Trophoblast cell (in vitro differentiated cells and primary cell): ENCODE results near the gene TARM1.

Experiments used
- DNase-seq, 2 donors: peaks; one replicate each; pipeline ENCODE4 v3.0.0-alpha.2; 2016
- H2AFZ ChIP-seq: 2 replicates; pipeline ENCODE4 v1.6.1; 2013; ENCODE audit warnings: low read length, moderate library complexity, mild to moderate bottlenecking; ENCODE audit not compliant: insufficient read depth, poor library complexity
- H2AK5ac ChIP-seq: 2 replicates; pipeline ENCODE4 v1.6.1; 2013; ENCODE audit warnings: mild to moderate bottlenecking, low read length
- H2BK120ac ChIP-seq: 2 replicates; pipeline ENCODE4 v1.6.1; 2013; ENCODE audit warnings: low read length, mild to moderate bottlenecking, moderate library complexity; ENCODE audit not compliant: insufficient read depth, poor library complexity
- H2BK12ac ChIP-seq: 2 replicates; pipeline ENCODE4 v1.6.1; 2013; ENCODE audit warnings: mild to moderate bottlenecking, low read length, moderate library complexity
- H2BK5ac ChIP-seq: 2 replicates; pipeline ENCODE4 v1.6.1; 2013; ENCODE audit warnings: low read length, low read depth, moderate library complexity, mild to moderate bottlenecking; ENCODE audit not compliant: poor library complexity
- H3K14ac ChIP-seq: 2 replicates; pipeline ENCODE4 v1.6.1; 2013; ENCODE audit warnings: mild to moderate bottlenecking, low read length
- H3K18ac ChIP-seq: 2 replicates; pipeline ENCODE4 v1.6.1; 2013; ENCODE audit warnings: mild to moderate bottlenecking, low read length
- H3K23ac ChIP-seq: 2 replicates; pipeline ENCODE4 v1.6.1; 2013; ENCODE audit warnings: low read length
- H3K27ac ChIP-seq: 2 replicates; pipeline ENCODE4 v1.5.1; 2013; ENCODE audit warnings: low read depth, mild to moderate bottlenecking, inconsistent platforms, low read length, moderate library complexity
- H3K27me3 ChIP-seq: 2 replicates; pipeline ENCODE4 v1.6.1; 2013; ENCODE audit warnings: inconsistent platforms, mild to moderate bottlenecking, low read length, moderate library complexity; ENCODE audit not compliant: insufficient read depth
- H3K36me3 ChIP-seq, 2 experiments: 1 replicate in 1 of 2; 2 replicates in 1 of 2; pipeline ENCODE4 v1.6.1; 2013; ENCODE audit warnings: low read length in 2 of 2, mild to moderate bottlenecking in 2 of 2, moderate library complexity in 1 of 2; ENCODE audit not compliant: insufficient read depth in 2 of 2, control insufficient read depth in 1 of 2
- H3K4ac ChIP-seq: 2 replicates; pipeline ENCODE4 v1.6.1; 2013; ENCODE audit warnings: low read depth, mild to moderate bottlenecking, low read length, moderate library complexity
- H3K4me1 ChIP-seq, 2 experiments: 1 replicate in 1 of 2; 2 replicates in 1 of 2; pipeline ENCODE4 v1.6.1; 2013; ENCODE audit warnings: low read length in 2 of 2, mild to moderate bottlenecking in 2 of 2, moderate library complexity in 1 of 2; ENCODE audit not compliant: insufficient read depth in 2 of 2, control insufficient read depth in 1 of 2
- H3K4me2 ChIP-seq: 2 replicates; pipeline ENCODE4 v1.6.1; 2013; ENCODE audit warnings: inconsistent platforms, mild to moderate bottlenecking, low read length, moderate library complexity
- H3K4me3 ChIP-seq: 2 replicates; pipeline ENCODE4 v1.5.1; 2013; ENCODE audit warnings: mild to moderate bottlenecking, low read depth, low read length, inconsistent platforms
- H3K79me1 ChIP-seq: one replicate; pipeline ENCODE4 v1.6.1; 2013; ENCODE audit warnings: low read length
- H3K79me2 ChIP-seq: 2 replicates; pipeline ENCODE4 v1.6.1; 2013; ENCODE audit warnings: low read length, mild to moderate bottlenecking; ENCODE audit not compliant: control insufficient read depth, insufficient read depth, poor library complexity
- H3K9ac ChIP-seq: 2 replicates; pipeline ENCODE4 v1.6.1; 2013; ENCODE audit warnings: mild to moderate bottlenecking, low read length
- H3K9me3 ChIP-seq: 2 replicates; pipeline ENCODE4 v1.6.1; 2013; ENCODE audit warnings: low read depth, mild to moderate bottlenecking, control low read depth, inconsistent platforms, low read length; ENCODE audit not compliant: insufficient read depth
- H4K12ac ChIP-seq: 2 replicates; pipeline ENCODE4 v1.6.1; 2013; ENCODE audit warnings: low read depth, mild to moderate bottlenecking, low read length, moderate library complexity
- H4K8ac ChIP-seq: 2 replicates; pipeline ENCODE4 v1.6.1; 2013; ENCODE audit warnings: low read depth, mild to moderate bottlenecking, low read length, moderate library complexity
- H4K91ac ChIP-seq: one replicate; pipeline ENCODE4 v1.6.1; 2013; ENCODE audit warnings: low read depth, mild to moderate bottlenecking, low read length, moderate library complexity
- WGBS: extraction: QIAGEN DNeasy Blood & Tissue Kit; methylation state at CpG from one replicate; pipeline ENCODE4 v1.1.7; 2013; ENCODE audit warnings: missing lambda C conversion rate; ENCODE audit not compliant: insufficient read length, insufficient coverage; ENCODE audit errors: extremely low coverage; 5-methylcytosine and 5-hydroxymethylcytosine counted together

Gene TARM1

DNA sequence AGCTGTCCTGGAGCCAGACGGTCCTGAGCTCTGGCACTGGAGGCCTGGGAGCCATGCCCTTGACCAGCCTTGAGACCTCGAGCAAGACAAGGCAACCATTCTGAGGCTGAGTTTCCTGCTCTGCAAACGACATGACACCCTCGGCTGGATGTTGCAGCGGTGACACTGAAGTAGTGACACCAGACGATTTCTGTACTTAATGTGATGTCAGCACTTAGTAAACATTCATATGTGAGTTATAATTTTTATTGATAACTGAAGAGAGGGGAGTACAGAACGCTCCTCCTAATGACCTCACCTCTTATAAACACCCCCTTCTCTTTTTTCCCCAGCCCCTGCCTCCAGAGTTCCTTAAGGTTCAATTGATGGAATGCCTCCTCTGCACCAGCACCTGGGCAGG, 27.3 kb upstream of the TARM1 start:
- Histone ChIP-seq H3K79me2 (no peaks in the 10 kb centered on the region), H3K4ac (no peak overlapping the region), H3K27ac (no peak overlapping the region), H2BK120ac (no peak overlapping the region), H3K27me3 (no peaks in the 10 kb centered on the region), H2BK5ac (no peak overlapping the region), H2BK12ac (no peak overlapping the region), H3K36me3 (peaks cover 56 to 61% of the 10 kb centered on the region in 2 experiments), H3K9ac (no peak overlapping the region), H2AK5ac (no peak overlapping the region), H4K12ac (no peak overlapping the region), H3K4me1 (peaks cover 0 to 2% of the 10 kb centered on the region in 2 experiments), H3K23ac (no peak overlapping the region), H3K18ac (no peak overlapping the region), H3K9me3 (no peaks in the 10 kb centered on the region), H4K91ac (no peak overlapping the region), H3K14ac (no peak overlapping the region), H3K4me3 (no peak overlapping the region), H4K8ac (no peak overlapping the region), H2AFZ (no peak overlapping the region), H3K79me1 (no peaks in the 10 kb centered on the region), H3K4me2 (no peak overlapping the region)
- no CpG with 5 or more reads among the region's 7 CpGs for WGBS
- DNase-seq, result no peak

DNA sequence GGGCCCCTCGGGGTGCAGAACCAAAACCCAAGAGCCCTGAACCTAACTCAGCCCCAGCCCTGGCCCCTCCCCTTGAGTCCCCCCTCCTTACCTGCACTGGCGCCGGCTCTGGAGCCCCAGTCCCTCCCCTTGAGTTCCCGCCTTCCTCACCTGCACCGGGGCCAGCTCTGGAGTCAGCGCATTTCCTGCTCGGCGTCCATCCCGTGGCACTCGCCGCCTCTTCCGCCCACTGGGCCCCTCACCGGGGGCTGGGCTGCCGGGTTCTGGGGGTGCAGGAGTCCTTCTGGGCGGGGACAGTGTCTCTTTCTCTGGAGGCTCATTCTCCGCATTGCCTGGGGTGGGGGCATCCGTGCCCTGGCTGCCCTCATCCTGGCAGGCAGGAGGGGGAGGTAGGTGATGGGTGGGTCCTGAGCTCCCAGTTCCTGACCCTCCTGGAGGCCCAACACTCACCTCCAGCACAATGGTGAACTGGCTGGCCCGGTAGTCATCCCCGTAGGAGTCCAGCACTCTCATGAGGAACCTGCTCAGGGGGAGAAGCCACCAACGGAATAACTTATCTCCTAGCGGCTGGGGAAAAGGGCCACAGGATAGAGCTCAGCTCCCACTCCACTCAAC, 26.8 kb upstream of the TARM1 start:
- no peak overlapping the region for H3K4ac ChIP-seq
- no peaks in the 10 kb centered on the region for H3K27me3 ChIP-seq
- peaks cover 2% of the 10 kb centered on the region for H3K79me1 ChIP-seq
- no peak for DNase-seq
- H3K4me3 ChIP-seq, result no peak overlapping the region
- no peak overlapping the region for H3K27ac ChIP-seq
- no peak overlapping the region for H4K8ac ChIP-seq
- no peak overlapping the region for H2AK5ac ChIP-seq
- H3K36me3 ChIP-seq, result peaks cover 56% of the 10 kb centered on the region in 2 experiments
- WGBS, result no CpG with 5 or more reads among the region's 21 CpGs
- H3K18ac ChIP-seq, result no peak overlapping the region
- H3K79me2 ChIP-seq, result peaks cover 2% of the 10 kb centered on the region
- no peak overlapping the region for H3K9ac ChIP-seq
- peaks cover 0 to 4% of the 10 kb centered on the region in 2 experiments for H3K4me1 ChIP-seq
- no peak overlapping the region for H3K14ac ChIP-seq
- H2BK120ac ChIP-seq, result no peak overlapping the region
- H3K4me2 ChIP-seq, result no peak overlapping the region
- no peak overlapping the region for H2BK12ac ChIP-seq
- no peak overlapping the region for H4K12ac ChIP-seq
- H2BK5ac ChIP-seq, result no peak overlapping the region
- H4K91ac ChIP-seq, result no peak overlapping the region
- no peak overlapping the region for H2AFZ ChIP-seq
- H3K9me3 ChIP-seq, result no peaks in the 10 kb centered on the region
- no peak overlapping the region for H3K23ac ChIP-seq

DNA sequence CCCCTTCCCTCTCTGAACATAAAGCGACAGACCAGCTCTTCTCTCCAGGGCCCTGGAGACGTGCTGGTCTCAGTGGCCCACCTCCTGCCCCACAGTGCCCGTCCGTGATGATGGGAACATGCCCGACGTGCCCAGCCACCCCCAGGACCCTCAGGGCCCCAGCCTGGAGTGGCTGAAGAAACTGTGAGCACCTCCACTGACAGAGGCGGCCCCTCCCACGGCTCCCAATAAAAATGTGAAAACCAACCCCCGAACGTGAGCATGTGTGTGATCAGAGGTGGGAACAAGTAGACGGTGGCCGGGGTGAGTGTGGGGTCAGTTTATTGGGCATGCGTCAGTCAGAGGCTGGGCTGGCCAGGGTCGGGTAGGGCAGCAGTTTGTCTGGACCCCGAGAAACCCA, 25.6 kb upstream of the TARM1 start:
- Histone ChIP-seq H3K9ac (no peak overlapping the region), H3K4me1 (peaks cover 0 to 7% of the 10 kb centered on the region in 2 experiments), H3K4ac (no peak overlapping the region), H2BK120ac (no peak overlapping the region), H3K36me3 (peaks cover 54 to 56% of the 10 kb centered on the region in 2 experiments), H3K79me2 (peaks cover 5% of the 10 kb centered on the region), H3K14ac (no peak overlapping the region), H4K91ac (no peak overlapping the region), H3K79me1 (peaks cover 7% of the 10 kb centered on the region), H4K12ac (no peak overlapping the region), H4K8ac (no peak overlapping the region), H3K9me3 (no peaks in the 10 kb centered on the region), H2AFZ (no peak overlapping the region), H2AK5ac (no peak overlapping the region), H3K4me3 (no peak overlapping the region), H3K27ac (no peak overlapping the region), H2BK12ac (no peak overlapping the region), H3K4me2 (no peak overlapping the region), H3K18ac (no peak overlapping the region), H2BK5ac (no peak overlapping the region), H3K23ac (no peak overlapping the region), H3K27me3 (no peaks in the 10 kb centered on the region)
- no peak for DNase-seq
- no CpG with 5 or more reads among the region's 15 CpGs for WGBS

DNA sequence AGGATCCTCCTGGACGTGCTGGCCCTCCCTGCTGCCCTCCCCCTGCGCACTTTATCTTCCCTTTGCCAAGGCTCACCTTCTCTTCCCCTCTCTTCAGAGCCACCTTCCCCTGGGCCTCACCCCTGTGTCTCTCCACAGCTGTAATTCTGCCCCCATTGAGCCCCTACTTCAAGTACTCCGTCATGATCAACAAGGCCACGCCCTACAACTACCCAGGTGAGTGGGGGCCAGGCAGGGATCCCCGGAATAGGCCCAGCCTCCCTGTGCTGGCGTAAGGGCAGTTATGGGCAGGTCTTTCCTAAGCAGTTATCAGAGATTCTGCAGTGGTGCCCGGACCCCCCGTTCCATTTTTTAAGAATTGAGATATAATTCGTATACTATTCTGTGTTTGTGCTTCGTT, 24.6 kb upstream of the TARM1 start:
- Histone ChIP-seq H3K14ac (no peak overlapping the region), H3K23ac (no peak overlapping the region), H2BK5ac (no peak overlapping the region), H4K8ac (no peak overlapping the region), H3K36me3 (peaks cover 49 to 53% of the 10 kb centered on the region in 2 experiments), H3K27me3 (no peaks in the 10 kb centered on the region), H2AFZ (no peak overlapping the region), H3K79me2 (peaks cover 5% of the 10 kb centered on the region), H3K9ac (no peak overlapping the region), H4K12ac (no peak overlapping the region), H3K9me3 (no peaks in the 10 kb centered on the region), H2BK12ac (no peak overlapping the region), H3K4ac (no peak overlapping the region), H3K79me1 (peaks cover 7% of the 10 kb centered on the region), H2BK120ac (no peak overlapping the region), H4K91ac (no peak overlapping the region), H3K4me3 (no peak overlapping the region), H3K18ac (no peak overlapping the region), H2AK5ac (no peak overlapping the region), H3K4me1 (peaks cover 0 to 7% of the 10 kb centered on the region in 2 experiments), H3K4me2 (no peak overlapping the region), H3K27ac (no peak overlapping the region)
- DNase-seq, result no peak
- no CpG with 5 or more reads among the region's 10 CpGs for WGBS
